HUES6 (cell line): ENCODE results near the gene DMRTC2.

Experiments
- H3K27ac ChIP-seq: 2 replicates; pipeline ENCODE4 v1.7.0; 2013; ENCODE audit warnings: low read depth, mild to moderate bottlenecking, low read length, inconsistent platforms
- H3K27me3 ChIP-seq: 2 replicates; pipeline ENCODE4 v1.6.1; 2013; ENCODE audit warnings: low read length; ENCODE audit not compliant: control insufficient read depth, insufficient read depth
- H3K36me3 ChIP-seq: 2 replicates; pipeline ENCODE4 v1.6.1; 2013; ENCODE audit warnings: low read length; ENCODE audit not compliant: control insufficient read depth, insufficient read depth
- H3K4me1 ChIP-seq: 2 replicates; pipeline ENCODE4 v1.6.1; 2013; ENCODE audit warnings: low read length; ENCODE audit not compliant: control insufficient read depth, insufficient read depth
- H3K4me3 ChIP-seq: 2 replicates; pipeline ENCODE4 v1.5.1; 2013; ENCODE audit warnings: low read depth, low read length
- H3K9ac ChIP-seq: one replicate; pipeline ENCODE4 v1.6.1; 2013; ENCODE audit warnings: mild to moderate bottlenecking, low read length
- H3K9me3 ChIP-seq: 2 replicates; pipeline ENCODE4 v1.6.1; 2013; ENCODE audit warnings: low read depth, low read length; ENCODE audit not compliant: control insufficient read depth, insufficient read depth

The DMRTC2 gene

DNA sequence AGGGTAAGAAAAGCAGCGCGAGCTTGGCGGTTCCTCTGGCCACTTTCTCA is at the start of gene DMRTC2:
TSS of gene DMRTC2 (plus strand) at position 42 of the 50 bp plus-strand sequence. CDS start 2,387 bp downstream, outside the sequence.
- H3K9me3 ChIP-seq = peaks cover 5% of the 10 kb centered on the region
- H3K9ac ChIP-seq = no peak within 1 kb of the TSS
- no peaks in the 10 kb centered on the region for H3K36me3 ChIP-seq
- peaks cover 7% of the 10 kb centered on the region; the same call in 1 of the 2 replicates for H3K27me3 ChIP-seq
- H3K4me1 ChIP-seq = no peaks in the 10 kb centered on the region
- no peak within 1 kb of the TSS for H3K27ac ChIP-seq
- H3K4me3 ChIP-seq = no peak within 1 kb of the TSS

DNA sequence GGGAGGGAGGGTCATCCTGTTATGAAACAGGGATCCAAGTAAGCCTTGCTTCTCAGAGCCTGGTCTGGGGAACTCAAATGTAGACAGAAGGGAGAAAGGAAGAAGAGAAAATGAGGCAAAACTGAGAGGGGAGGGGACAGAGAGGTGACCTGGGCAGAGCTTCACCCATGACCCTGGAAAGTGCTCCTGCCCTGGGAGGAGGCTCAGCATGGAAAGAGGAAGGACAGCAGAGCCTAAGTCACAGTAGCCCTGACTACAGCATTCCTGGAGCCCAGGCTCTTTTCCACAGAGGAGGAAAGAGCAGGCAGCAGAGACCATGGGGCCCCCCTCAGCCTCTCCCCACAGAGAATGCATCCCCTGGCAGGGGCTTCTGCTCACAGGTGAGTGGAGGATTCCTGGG is 48.5 kb upstream of the DMRTC2 start, which contains the start of gene CEACAM3:
TSS of gene CEACAM3 (plus strand) at position 226 of the 400 bp plus-strand sequence. CDS start at position 317, 91 bp downstream.
- Histone ChIP-seq H3K27ac (no peak within 1 kb of the TSS), H3K4me1 (no peaks in the 10 kb centered on the region), H3K9me3 (no peaks in the 10 kb centered on the region), H3K36me3 (no peaks in the 10 kb centered on the region), H3K4me3 (no peak within 1 kb of the TSS), H3K9ac (no peak within 1 kb of the TSS), H3K27me3 (peaks cover 30% of the 10 kb centered on the region)

DNA sequence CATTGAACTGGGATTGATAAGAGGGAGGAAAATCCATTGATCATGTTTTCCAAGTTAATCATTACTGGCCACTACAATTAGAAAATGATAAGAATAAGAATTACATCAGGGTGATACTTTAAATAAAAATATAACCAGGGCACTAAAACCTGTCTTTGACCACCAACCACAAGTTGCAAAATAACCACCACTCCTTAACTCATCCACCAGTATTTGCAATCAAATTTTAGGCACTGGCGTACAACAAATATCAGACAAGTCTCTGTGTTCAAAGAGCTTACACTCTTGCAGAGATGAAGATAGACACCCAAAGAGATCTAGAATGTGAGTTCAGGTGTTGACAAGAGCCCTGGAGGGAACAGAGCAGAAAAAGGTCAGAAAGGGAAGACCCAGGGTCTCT is 47.9 kb upstream of the DMRTC2 start:
- H3K9ac ChIP-seq = no peak overlapping the region
- no peak overlapping the region for H3K27ac ChIP-seq
- H3K9me3 ChIP-seq = 0 out of 2 replicates have a peak, but pooled peaks cover 3% of the 10 kb centered on the region
- H3K4me3 ChIP-seq = no peak overlapping the region
- H3K27me3 ChIP-seq = peaks cover 26% of the 10 kb centered on the region
- no peaks in the 10 kb centered on the region for H3K36me3 ChIP-seq
- no peaks in the 10 kb centered on the region for H3K4me1 ChIP-seq

DNA sequence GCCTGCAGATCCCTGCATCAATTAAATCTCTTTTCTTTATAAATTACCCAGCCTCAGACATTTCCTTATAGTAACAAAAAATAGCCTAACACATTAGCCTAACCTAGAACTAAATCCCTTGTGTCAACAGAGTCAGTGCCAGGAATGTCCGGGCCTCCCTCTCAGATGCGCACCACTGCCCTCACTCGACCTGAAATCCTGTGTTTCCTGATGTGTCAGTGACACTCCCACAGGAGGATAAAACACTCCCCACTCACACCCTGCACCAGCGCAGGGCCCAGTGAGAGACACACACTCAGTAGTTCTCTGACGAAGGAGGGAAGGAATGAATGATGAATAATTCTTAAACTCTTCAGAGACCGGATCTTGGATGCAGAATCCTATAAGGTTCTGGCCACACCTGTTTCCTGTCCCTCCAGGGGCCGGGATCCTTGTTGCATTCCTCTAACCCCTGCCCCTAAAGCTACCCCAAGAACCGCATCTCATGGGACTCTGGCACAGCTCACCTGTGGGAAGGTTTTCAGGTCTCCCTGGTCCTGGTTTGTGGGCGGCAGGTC is 45.3 kb upstream of the DMRTC2 start:
- Histone ChIP-seq H3K4me3 (no peak overlapping the region), H3K27me3 (peaks cover 19% of the 10 kb centered on the region; the same call in 1 of the 2 replicates), H3K36me3 (no peaks in the 10 kb centered on the region), H3K27ac (no peak overlapping the region), H3K9ac (no peak overlapping the region), H3K9me3 (0 out of 2 replicates have a peak, but pooled peaks cover 3% of the 10 kb centered on the region), H3K4me1 (no peaks in the 10 kb centered on the region)

DNA sequence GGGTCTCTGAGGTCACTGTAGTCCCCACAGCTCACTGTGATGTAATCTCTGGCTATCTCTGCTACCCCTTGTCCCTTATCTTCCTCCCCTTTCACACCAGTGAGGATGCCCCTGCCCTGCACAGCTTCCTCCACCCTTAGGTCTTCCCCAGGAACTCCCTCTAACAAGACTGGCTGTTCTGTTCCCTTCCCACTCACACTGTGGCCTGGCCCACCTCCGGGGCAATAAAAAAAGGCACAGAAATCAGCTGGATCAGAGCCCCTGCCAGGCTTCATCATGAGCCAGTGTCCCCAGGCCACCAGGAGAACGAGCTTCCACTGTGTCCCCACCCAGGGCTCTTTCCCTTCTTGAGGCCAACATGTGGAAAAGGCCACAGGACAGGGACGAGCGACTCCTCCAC is 43.8 kb upstream of the DMRTC2 start:
- Histone ChIP-seq H3K9ac (no peak overlapping the region), H3K27me3 (peaks cover 19% of the 10 kb centered on the region; the same call in 1 of the 2 replicates), H3K27ac (no peak overlapping the region), H3K4me1 (no peaks in the 10 kb centered on the region), H3K4me3 (no peak overlapping the region), H3K9me3 (0 out of 2 replicates have a peak, but pooled peaks cover 3% of the 10 kb centered on the region), H3K36me3 (no peaks in the 10 kb centered on the region)

DNA sequence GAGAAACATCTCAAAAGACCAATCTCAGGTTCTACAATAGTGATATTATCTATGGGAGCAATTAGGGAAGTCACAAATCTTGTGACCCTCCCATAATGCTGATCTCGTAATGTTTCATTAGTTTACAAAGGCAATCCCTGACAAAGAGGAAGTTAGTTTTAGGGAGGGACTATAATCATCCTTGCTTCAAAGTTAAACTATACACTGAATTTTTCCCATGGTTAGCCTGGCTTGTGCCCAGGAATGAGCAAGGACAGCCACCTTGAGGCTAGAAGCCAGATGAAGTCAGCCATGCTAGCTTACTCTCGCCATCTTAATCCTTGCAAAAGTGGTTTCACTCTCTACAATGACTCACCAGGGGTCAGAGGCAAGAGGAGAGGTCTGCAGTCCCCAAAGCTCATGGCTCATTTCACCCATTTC is 43.0 kb upstream of the DMRTC2 start:
- H3K9ac ChIP-seq = no peak overlapping the region
- H3K27me3 ChIP-seq = peaks cover 12% of the 10 kb centered on the region; the same call in 1 of the 2 replicates
- no peaks in the 10 kb centered on the region for H3K4me1 ChIP-seq
- no peaks in the 10 kb centered on the region for H3K36me3 ChIP-seq
- no peak overlapping the region for H3K4me3 ChIP-seq
- no peak overlapping the region for H3K27ac ChIP-seq
- H3K9me3 ChIP-seq = 0 out of 2 replicates have a peak, but pooled peaks cover 3% of the 10 kb centered on the region

DNA sequence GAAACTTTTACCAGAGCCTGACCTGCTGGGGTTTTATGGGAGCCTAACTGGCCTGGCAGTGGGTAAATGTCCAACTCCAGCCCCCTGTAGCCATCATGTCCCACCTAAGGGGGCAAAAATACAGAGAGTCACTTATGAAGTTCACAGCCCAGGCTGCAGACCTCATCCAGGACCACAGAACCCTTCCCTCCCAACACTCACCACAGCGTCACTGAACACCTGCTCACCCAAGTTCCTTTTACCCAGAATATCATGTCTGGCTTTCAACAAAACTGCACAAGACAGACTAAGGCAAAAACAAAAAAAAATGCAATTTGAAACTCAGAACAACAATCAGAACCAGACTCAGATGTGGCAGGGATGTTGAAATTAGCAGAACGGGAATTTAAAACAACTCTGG is 42.1 kb upstream of the DMRTC2 start:
- peaks cover 11% of the 10 kb centered on the region; the same call in 1 of the 2 replicates for H3K27me3 ChIP-seq
- no peak overlapping the region for H3K9ac ChIP-seq

DNA sequence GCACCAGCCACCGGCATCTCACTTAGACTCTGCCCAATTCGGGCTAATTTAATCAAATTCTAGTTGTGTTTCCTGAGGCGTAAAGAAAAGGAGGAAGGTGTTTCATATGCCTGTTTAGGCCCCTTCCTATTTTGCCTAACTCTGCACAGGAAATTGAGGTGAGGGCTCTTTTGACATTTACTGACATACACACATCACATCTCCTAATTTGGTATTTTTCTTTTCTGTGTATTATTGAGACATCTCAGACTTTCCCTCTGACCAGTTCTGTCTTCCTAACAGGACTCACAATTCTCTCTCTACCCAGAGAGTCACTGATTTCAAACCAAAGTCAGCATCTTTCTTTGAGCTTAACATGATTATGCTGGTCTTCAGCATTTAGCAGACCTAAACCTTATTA is 40.5 kb upstream of the DMRTC2 start:
- Histone ChIP-seq H3K27me3 (peaks cover 18% of the 10 kb centered on the region; the same call in 1 of the 2 replicates), H3K27ac (no peak overlapping the region), H3K36me3 (no peaks in the 10 kb centered on the region), H3K9ac (no peak overlapping the region), H3K4me1 (no peaks in the 10 kb centered on the region), H3K4me3 (no peak overlapping the region), H3K9me3 (0 out of 2 replicates have a peak, but pooled peaks cover 3% of the 10 kb centered on the region)

More for the DNA sequence above, 42.1 kb upstream of the DMRTC2 start:
- H3K4me1 ChIP-seq = no peaks in the 10 kb centered on the region
- H3K4me3 ChIP-seq = no peak overlapping the region
- no peaks in the 10 kb centered on the region for H3K36me3 ChIP-seq
- no peak overlapping the region for H3K27ac ChIP-seq
- 0 out of 2 replicates have a peak, but pooled peaks cover 3% of the 10 kb centered on the region for H3K9me3 ChIP-seq

DNA sequence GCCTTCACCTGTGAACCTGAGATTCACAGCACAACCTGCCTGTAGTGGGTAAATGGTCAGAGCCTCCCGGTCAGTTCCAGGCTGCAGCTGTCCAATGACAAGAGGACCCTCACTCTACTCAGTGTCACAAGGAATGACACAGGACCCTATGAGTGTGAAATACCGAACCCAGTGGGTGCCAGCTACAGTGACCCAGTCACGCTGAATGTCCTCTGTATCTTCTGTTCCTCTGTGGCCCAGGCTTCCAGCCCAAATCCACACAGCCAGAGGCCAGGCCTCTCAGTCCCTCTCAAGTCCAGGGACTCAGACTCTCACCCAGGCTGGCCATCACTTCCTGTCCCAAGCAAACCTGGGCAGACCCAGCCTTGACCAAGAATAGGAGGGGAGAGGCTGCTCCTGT is 37.7 kb upstream of the DMRTC2 start:
- H3K36me3 ChIP-seq = no peaks in the 10 kb centered on the region

DNA sequence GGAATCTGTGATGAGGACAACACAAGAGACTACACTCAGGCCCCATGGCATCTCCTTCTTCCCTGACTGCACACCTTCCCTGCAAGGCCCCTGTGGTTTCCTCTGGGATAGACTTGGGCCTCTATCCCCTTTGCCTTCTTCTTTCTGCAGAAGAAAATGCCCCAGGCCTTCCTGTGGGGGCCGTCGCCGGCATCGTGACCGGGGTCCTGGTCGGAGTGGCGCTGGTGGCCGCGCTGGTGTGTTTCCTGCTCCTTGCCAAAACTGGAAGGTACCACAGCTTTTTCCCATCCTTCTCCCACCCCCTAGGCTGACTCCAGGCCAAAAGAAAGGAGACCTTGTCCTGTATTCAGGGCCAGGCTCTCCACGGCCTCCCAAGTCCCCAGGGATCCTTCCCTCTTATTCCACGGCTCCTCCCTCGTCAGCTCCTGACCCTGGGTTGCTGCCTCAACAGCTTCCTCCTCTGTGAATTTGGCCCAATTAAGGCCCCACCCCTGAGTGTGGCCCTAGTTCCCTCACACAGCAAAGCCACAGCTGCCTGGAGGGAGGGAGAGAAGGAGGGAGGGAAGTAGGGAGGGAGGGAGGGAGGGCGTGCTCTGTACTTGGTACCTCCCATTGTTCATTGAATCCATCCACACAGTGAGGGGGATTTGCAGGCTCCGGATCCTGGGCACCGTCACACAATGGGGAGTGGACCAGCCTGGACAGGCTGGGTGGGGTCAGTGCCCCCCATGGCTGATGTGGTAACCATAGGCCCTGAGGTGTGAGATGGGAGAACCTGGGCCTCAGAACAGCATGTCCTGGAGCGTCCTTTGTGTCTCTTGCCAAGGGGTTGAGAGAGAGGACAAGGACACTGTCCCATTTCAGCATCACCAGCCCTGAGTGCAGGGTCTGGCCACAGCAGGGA is 35.9 kb upstream of the DMRTC2 start:
- H3K36me3 ChIP-seq = no peaks in the 10 kb centered on the region
- H3K9ac ChIP-seq = no peak overlapping the region
- H3K27ac ChIP-seq = no peak overlapping the region
- H3K9me3 ChIP-seq = no peaks in the 10 kb centered on the region
- H3K27me3 ChIP-seq = peaks cover 24% of the 10 kb centered on the region; the same call in 1 of the 2 replicates
- H3K4me1 ChIP-seq = no peaks in the 10 kb centered on the region
- no peak overlapping the region for H3K4me3 ChIP-seq

More for the DNA sequence above, 37.7 kb upstream of the DMRTC2 start:
- no peak overlapping the region for H3K9ac ChIP-seq
- no peak overlapping the region for H3K27ac ChIP-seq
- H3K4me1 ChIP-seq = no peaks in the 10 kb centered on the region
- H3K9me3 ChIP-seq = no peaks in the 10 kb centered on the region
- H3K4me3 ChIP-seq = no peak overlapping the region
- H3K27me3 ChIP-seq = peaks cover 20% of the 10 kb centered on the region; the same call in 1 of the 2 replicates

DNA sequence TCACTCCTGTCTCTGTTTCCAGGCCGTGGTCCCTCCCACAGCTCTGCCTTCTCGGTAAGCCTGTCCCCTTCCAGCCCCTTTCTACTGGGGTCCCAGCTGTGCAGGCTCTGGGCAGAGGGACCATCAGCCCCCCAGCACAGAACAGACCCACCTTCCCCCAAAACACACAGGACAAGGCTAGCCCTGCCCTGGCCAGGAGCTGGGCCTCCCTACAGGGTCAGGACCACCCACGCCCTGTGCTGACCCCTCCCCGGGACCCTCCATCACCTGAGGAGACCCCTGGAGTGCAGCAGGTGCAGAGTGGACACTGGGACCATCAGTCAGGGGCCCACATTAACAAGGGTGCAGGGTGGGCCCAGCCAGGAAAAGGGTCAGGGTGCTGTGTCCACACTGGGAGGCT is 34.5 kb upstream of the DMRTC2 start:
- Histone ChIP-seq H3K9me3 (no peaks in the 10 kb centered on the region), H3K4me3 (no peak overlapping the region), H3K27ac (no peak overlapping the region), H3K9ac (no peak overlapping the region), H3K36me3 (no peaks in the 10 kb centered on the region), H3K27me3 (peaks cover 31% of the 10 kb centered on the region; the same call in 1 of the 2 replicates), H3K4me1 (no peaks in the 10 kb centered on the region)
